HTR-8/SVneo (cell line): Measurements from ENCODE around the gene SRGAP1.
"Not testable (repeated sequence)": the region's sequence is repeated elsewhere in the genome, so short reads cannot be mapped to it uniquely, and the experiment has no call there.

ENCODE experiments used
- DNase-seq: peaks from one replicate; pipeline ENCODE4 v3.0.0; 2011; ENCODE audit warnings: low spot score, mixed read lengths; ENCODE audit not compliant: insufficient read length
- FAIRE-seq: peaks from 2 replicates; lab custom pipeline; 2011; peaks lifted over from hg19 to GRCh38; lab: Jason Lieb, UNC

Gene SRGAP1

GRCh38 chr12:63836046-63836445 is 8.5 kb upstream of the SRGAP1 start:
- no peak for FAIRE-seq
- DNase-seq, result no peak

- no peak for DNase-seq
- FAIRE-seq, result no peak
Measured at GRCh38 chr12:63836936-63837335, 7.6 kb upstream of the SRGAP1 start.

- no peak for DNase-seq
- no peak for FAIRE-seq
Measured at GRCh38 chr12:63838411-63838810, 6.1 kb upstream of the SRGAP1 start.

GRCh38 chr12:63841011-63841410 is 3.5 kb upstream of the SRGAP1 start:
- no peak for DNase-seq

GRCh38 chr12:63841571-63841970 is 2.9 kb upstream of the SRGAP1 start:
- FAIRE-seq, result no peak

More at GRCh38 chr12:63841011-63841410, 3.5 kb upstream of the SRGAP1 start:
- no peak for FAIRE-seq

GRCh38 chr12:63842750-63843149 is 1.8 kb upstream of the SRGAP1 start:
- FAIRE-seq, DNase-seq: not testable (repeated sequence)

More at GRCh38 chr12:63841571-63841970, 2.9 kb upstream of the SRGAP1 start:
- DNase-seq, result no peak

- no peak for DNase-seq
- no peak for FAIRE-seq
Measured at GRCh38 chr12:63843254-63843720, 1.2 kb upstream of the SRGAP1 start.

GRCh38 chr12:63843721-63844390 is 644 bp upstream of the SRGAP1 start:
- DNase-seq (peak; percentile 85), FAIRE-seq (peak; percentile 95)

GRCh38 chr12:63845726-63846125 is 1.2 kb downstream of the SRGAP1 start:
- FAIRE-seq (no peak), DNase-seq (no peak)

- FAIRE-seq (no peak), DNase-seq (no peak)
Measured at GRCh38 chr12:63846238-63846967, 1.9 kb downstream of the SRGAP1 start.

GRCh38 chr12:63848450-63848849 is 4.0 kb downstream of the SRGAP1 start:
- FAIRE-seq (no peak), DNase-seq (no peak)

- DNase-seq, result no peak
- no peak for FAIRE-seq
Measured at GRCh38 chr12:63849106-63849620, 4.7 kb downstream of the SRGAP1 start.

- FAIRE-seq (no peak), DNase-seq (no peak)
Measured at GRCh38 chr12:63849641-63850040, 5.1 kb downstream of the SRGAP1 start.

- DNase-seq, result no peak
Measured at GRCh38 chr12:63853978-63854377, 9.5 kb downstream of the SRGAP1 start.

GRCh38 chr12:63855299-63855698 is 10.8 kb downstream of the SRGAP1 start:
- no peak for FAIRE-seq
- no peak for DNase-seq

More at GRCh38 chr12:63853978-63854377, 9.5 kb downstream of the SRGAP1 start:
- no peak for FAIRE-seq

- FAIRE-seq (no peak), DNase-seq (no peak)
Measured at GRCh38 chr12:63857771-63858670, 13.5 kb downstream of the SRGAP1 start.

GRCh38 chr12:63859880-63860279 is 15.4 kb downstream of the SRGAP1 start:
- not testable (repeated sequence) for FAIRE-seq

GRCh38 chr12:63862187-63862968 is 17.9 kb downstream of the SRGAP1 start:
- peak; percentile 38 for FAIRE-seq
- DNase-seq, result peak; percentile 41

More at GRCh38 chr12:63859880-63860279, 15.4 kb downstream of the SRGAP1 start:
- DNase-seq, result not testable (repeated sequence)

- FAIRE-seq, result no peak
- DNase-seq, result no peak
Measured at GRCh38 chr12:63862969-63863230, 18.4 kb downstream of the SRGAP1 start.
